Gastrocnemius medialis (tissue), 4 donors: ENCODE results near the gene LY86. TPM values are rescaled to one million over a fixed set of nuclear protein-coding genes. Genes with fewer than 3 reads are reported as not detected.

Experiments used
- ATAC-seq, 2 donors: fragments of 150-250 bp; one replicate each; pipeline ENCODE4 v1.9.1; 2016
- DNase-seq, 2 donors: peaks; one replicate each; pipeline ENCODE4 v3.0.0-alpha.2; 2019
- H3K27ac ChIP-seq, 4 donors: fragments of 200-600 bp; sonication (generic); 1 replicate in 1 of 4; 2 replicates in 3 of 4; pipeline ENCODE4 v1.5.1; 2016 to 2018; ENCODE audit warnings: mild to moderate bottlenecking in 2 of 4, moderate library complexity in 1 of 4
- H3K27me3 ChIP-seq, 3 donors: fragments of 200-600 bp; sonication (generic) in 2 of 3; 1 replicate in 1 of 3; 2 replicates in 2 of 3; pipeline versions ENCODE4 v1.5.1 to v1.6.0; 2016 to 2019; ENCODE audit warnings: mild to moderate bottlenecking in 1 of 3, moderate library complexity in 1 of 3
- H3K36me3 ChIP-seq, 2 donors: fragments of 200-600 bp; sonication (generic) in 1 of 2; one replicate each; pipeline ENCODE4 v1.5.1; 2017 to 2018
- H3K4me1 ChIP-seq, 2 donors: fragments of 200-600 bp; sonication (generic) in 1 of 2; one replicate each; pipeline ENCODE4 v1.5.1; 2016 to 2017; ENCODE audit warnings: mild to moderate bottlenecking in 2 of 2
- H3K4me3 ChIP-seq, 4 donors: fragments of 200-600 bp; sonication (generic) in 3 of 4; 1 replicate in 1 of 4; 2 replicates in 3 of 4; pipeline ENCODE4 v1.5.1; 2016 to 2019; ENCODE audit warnings: mild to moderate bottlenecking in 2 of 4
- H3K9me3 ChIP-seq, 3 donors: fragments of 200-600 bp; sonication (generic) in 2 of 3; 1 replicate in 1 of 3; 2 replicates in 2 of 3; pipeline ENCODE4 v1.5.1; 2016 to 2019
- POLR2A ChIP-seq, 2 donors: fragments of 450-650 bp; IDR thresholded peaks; one replicate each; pipeline ENCODE4 v1.6.1; 2017; ENCODE audit warnings: antibody characterized with exemption in 2 of 2, mild to moderate bottlenecking in 2 of 2, moderate library complexity in 2 of 2
- in situ Hi-C, 4 donors: fragments of 200-750 bp; cut with MboI; loops; one replicate each; pipeline versions ENCODE4 v1.15.0 to v1.8.0; 2017; ENCODE audit warnings: low sequenced_read_pairs in 4 of 4
- intact Hi-C: fragments of 100-400 bp; cut with DNase I; formaldehyde crosslinking; loops from one replicate; pipeline ENCODE4 v1.15.1; 2023; ENCODE audit warnings: low total_unique reads
- total RNA-seq, 4 donors: library from RNA; depleted of rRNA; stranded (reverse); fragments of >200 nt; gene quantifications; one replicate each; pipeline versions ENCODE4 v1.1.0 to v1.2.3, GENCODE V29; 2016
- TF ChIP-seq, protein P1 (sequence below), 5 experiments: fragments of 450-650 bp in 3 of 5; fragments of 200-600 bp in 2 of 5; sonication (generic) in 2 of 5; IDR thresholded peaks in 4 of 5; conservative IDR thresholded peaks in 1 of 5; 1 replicate in 4 of 5; 2 replicates in 1 of 5; pipeline ENCODE4 v1.5.1; 2016 to 2019; ENCODE audit warnings: antibody characterized with exemption in 5 of 5, mild to moderate bottlenecking in 3 of 5, moderate library complexity in 3 of 5

The LY86 gene
- total RNA-seq, 4 donors from 2014 or later, result 0.49 to 1.3 TPM; not detected in 2

DNA sequence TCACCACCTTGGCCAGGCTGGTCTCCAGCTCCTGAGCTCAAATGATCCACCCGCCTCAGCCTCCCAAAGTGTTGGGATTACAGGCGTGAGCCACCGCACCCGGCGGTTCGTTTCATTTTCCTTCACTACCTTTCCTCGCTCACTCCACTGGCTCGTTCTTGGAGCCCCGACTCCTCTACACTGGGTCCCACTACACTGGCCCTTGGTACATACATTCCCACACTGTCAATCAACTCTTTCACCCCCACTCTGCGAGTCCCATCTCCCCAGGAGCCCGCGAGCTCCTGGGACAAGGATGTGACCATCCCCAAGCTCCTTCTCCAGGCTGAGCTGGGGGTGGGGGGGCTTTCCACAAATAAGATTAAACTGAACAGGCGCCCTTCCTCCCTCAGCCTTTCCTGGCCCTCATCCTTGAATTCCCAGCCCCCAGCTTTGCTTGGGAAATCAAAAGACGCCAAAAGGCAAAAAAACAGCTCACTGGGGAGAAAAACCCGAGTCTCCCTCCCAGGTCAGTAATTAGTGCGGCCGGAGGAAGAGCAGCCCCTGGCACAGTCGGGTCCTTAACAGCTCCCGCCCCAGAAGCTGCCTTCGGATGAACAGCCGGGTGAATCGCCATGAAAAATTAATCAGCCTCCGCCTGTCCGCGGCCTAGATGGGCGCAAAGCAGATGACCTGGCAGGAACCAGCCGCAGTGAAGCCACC lies 42.8 kb upstream of the LY86 start:
- Histone ChIP-seq H3K4me3 (peak overlapping the region; percentile 45 to 67 (median 56)), H3K27ac (peak overlapping the region in 1 of 4 donors; percentile 25)

GRCh38 chr6:6546318-6547109 lies 42.0 kb upstream of the LY86 start:
- H3K9me3 ChIP-seq, result no peaks in the 10 kb centered on the region
- DNase-seq (peak in 1 of 2 donors; percentile 12), ATAC-seq (peak; percentile 49 to 68)
- H3K27ac ChIP-seq, result peak overlapping the region in 1 of 4 donors; percentile 25
- intact Hi-C loops, result loop anchor here (2.0 to 5.0 kb wide), 2 partner anchors 489 to 1404 kb away; no protein-coding TSS in a partner anchor
- TF ChIP-seq POLR2A (IDR thresholded peaks at IDR 0.05), result no peak
- TF ChIP-seq, protein P1, sequence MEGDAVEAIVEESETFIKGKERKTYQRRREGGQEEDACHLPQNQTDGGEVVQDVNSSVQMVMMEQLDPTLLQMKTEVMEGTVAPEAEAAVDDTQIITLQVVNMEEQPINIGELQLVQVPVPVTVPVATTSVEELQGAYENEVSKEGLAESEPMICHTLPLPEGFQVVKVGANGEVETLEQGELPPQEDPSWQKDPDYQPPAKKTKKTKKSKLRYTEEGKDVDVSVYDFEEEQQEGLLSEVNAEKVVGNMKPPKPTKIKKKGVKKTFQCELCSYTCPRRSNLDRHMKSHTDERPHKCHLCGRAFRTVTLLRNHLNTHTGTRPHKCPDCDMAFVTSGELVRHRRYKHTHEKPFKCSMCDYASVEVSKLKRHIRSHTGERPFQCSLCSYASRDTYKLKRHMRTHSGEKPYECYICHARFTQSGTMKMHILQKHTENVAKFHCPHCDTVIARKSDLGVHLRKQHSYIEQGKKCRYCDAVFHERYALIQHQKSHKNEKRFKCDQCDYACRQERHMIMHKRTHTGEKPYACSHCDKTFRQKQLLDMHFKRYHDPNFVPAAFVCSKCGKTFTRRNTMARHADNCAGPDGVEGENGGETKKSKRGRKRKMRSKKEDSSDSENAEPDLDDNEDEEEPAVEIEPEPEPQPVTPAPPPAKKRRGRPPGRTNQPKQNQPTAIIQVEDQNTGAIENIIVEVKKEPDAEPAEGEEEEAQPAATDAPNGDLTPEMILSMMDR (IDR thresholded peaks at IDR 0.05 in 4 of 5, conservative IDR thresholded peaks at IDR 0.05 in 1 of 5), result no peak
- in situ Hi-C loops, result loop anchor here (25.0 kb wide), 3 partner anchors 484 to 1409 kb away; no protein-coding TSS in a partner anchor
- H3K4me1 ChIP-seq, result peaks cover 7 to 12% of the 10 kb centered on the region in 2 donors
- H3K27me3 ChIP-seq, result peaks cover 9 to 19% (median 15%) of the 10 kb centered on the region in 3 donors
- no peaks in the 10 kb centered on the region for H3K36me3 ChIP-seq
- peak overlapping the region; percentile 45 to 67 (median 56) for H3K4me3 ChIP-seq

More for the DNA sequence above, 42.8 kb upstream of the LY86 start:
- DNase-seq (no peak), ATAC-seq (no peak)
- Histone ChIP-seq H3K4me1 (peaks cover 7 to 12% of the 10 kb centered on the region in 2 donors), H3K36me3 (no peaks in the 10 kb centered on the region), H3K27me3 (peaks cover 9 to 19% (median 15%) of the 10 kb centered on the region in 3 donors), H3K9me3 (no peaks in the 10 kb centered on the region)
- intact Hi-C loops (loop anchor here (2.0 to 5.0 kb wide), 2 partner anchors 488 to 1403 kb away; no protein-coding TSS in a partner anchor), in situ Hi-C loops (loop anchor here (25.0 kb wide), 3 partner anchors 483 to 1408 kb away; no protein-coding TSS in a partner anchor)
- TF ChIP-seq POLR2A (IDR thresholded peaks at IDR 0.05), result no peak
- TF ChIP-seq, protein P1 (IDR thresholded peaks at IDR 0.05 in 4 of 5, conservative IDR thresholded peaks at IDR 0.05 in 1 of 5), result no peak

GRCh38 chr6:6547110-6547879 lies 41.2 kb upstream of the LY86 start:
- TF ChIP-seq, protein P1 (IDR thresholded peaks at IDR 0.05 in 4 of 5, conservative IDR thresholded peaks at IDR 0.05 in 1 of 5), result peak; percentile 86 to 93 (median 89)
- no peak for TF ChIP-seq POLR2A (IDR thresholded peaks at IDR 0.05)
- Histone ChIP-seq H3K9me3 (no peaks in the 10 kb centered on the region), H3K36me3 (no peaks in the 10 kb centered on the region), H3K4me3 (peak overlapping the region; percentile 45 to 67 (median 56)), H3K4me1 (peaks cover 7 to 12% of the 10 kb centered on the region in 2 donors), H3K27ac (no peak overlapping the region), H3K27me3 (peaks cover 9 to 19% (median 15%) of the 10 kb centered on the region in 3 donors)
- DNase-seq (peak; percentile 62 to 76), ATAC-seq (peak; percentile 93 to 96)
- in situ Hi-C loops, result loop anchor here (25.0 kb wide), 3 partner anchors 485 to 1410 kb away; no protein-coding TSS in a partner anchor
- intact Hi-C loops, result loop anchor here (2.0 to 5.0 kb wide), 2 partner anchors 490 to 1404 kb away; no protein-coding TSS in a partner anchor

DNA sequence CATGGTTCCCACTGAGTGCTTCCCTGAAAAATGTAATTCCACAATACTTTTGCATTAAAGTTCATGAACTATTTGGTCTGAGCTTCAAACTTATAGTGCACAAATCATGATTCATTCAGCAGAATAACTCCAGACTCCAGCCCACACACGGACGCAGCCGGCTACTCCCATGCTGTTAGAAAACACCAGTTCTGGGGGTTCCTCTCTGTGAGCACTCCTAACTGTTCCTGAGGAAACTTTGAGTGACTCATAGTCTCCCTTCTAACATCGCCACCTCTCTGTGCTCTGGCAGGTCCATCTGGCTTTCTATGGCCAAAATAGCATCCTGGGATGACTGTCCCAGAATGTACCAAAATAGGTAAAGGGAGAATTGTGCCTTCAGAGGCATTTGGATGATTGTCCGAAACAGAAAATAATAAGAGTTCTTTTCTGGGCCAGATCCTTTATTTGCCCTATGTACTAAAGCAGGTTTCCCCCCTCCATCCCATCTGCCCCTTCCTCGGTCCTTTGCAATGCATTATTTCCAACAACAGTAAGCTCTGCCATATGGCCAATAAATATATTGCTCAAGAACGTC lies 32.3 kb upstream of the LY86 start:
- intact Hi-C loops, result no loop called here
- no peaks in the 10 kb centered on the region for H3K4me1 ChIP-seq
- ATAC-seq (no peak), DNase-seq (no peak)
- in situ Hi-C loops, result loop anchor here in 1 of 4 donors (10.0 kb wide), 1 partner anchor 501 kb away; no protein-coding TSS in a partner anchor
- H3K9me3 ChIP-seq, result no peaks in the 10 kb centered on the region
- peaks cover 0 to 6% (median 0%) of the 10 kb centered on the region in 3 donors for H3K27me3 ChIP-seq
- TF ChIP-seq, protein P1 (IDR thresholded peaks at IDR 0.05 in 4 of 5, conservative IDR thresholded peaks at IDR 0.05 in 1 of 5), result no peak
- no peak for TF ChIP-seq POLR2A (IDR thresholded peaks at IDR 0.05)
- no peak overlapping the region for H3K27ac ChIP-seq
- no peak overlapping the region for H3K4me3 ChIP-seq
- no peaks in the 10 kb centered on the region for H3K36me3 ChIP-seq
